Activated CD4-positive, alpha-beta T cell treated with anti-CD3 and anti-CD28 coated beads for 36 hours (primary cell): ENCODE data around the gene B3GALT5. TPM values are rescaled to one million over a fixed set of nuclear protein-coding genes. Genes with fewer than 3 reads are reported as not detected.

Experiments
- ATAC-seq: fragments of 200-7000 bp; cut with Tn5 transposase; one replicate; pipeline ENCODE4 v1.10.0; 2021; ENCODE audit warnings: mild to moderate bottlenecking, moderate library complexity
- CTCF ChIA-PET: fragments of 350-600 bp; sonication (Branson Sonifier 250); formaldehyde crosslinking; loops from one replicate; lab custom pipeline; 2021; ENCODE audit warnings: antibody characterized with exemption; lab: Charles Lee
- POLR2A ChIA-PET: fragments of 350-600 bp; sonication (Branson Sonifier 250); formaldehyde crosslinking; loops from one replicate; lab custom pipeline; 2021; ENCODE audit warnings: antibody characterized with exemption, inconsistent platforms; lab: Charles Lee
- DNase-seq: peaks from one replicate; pipeline ENCODE4 v3.0.0-alpha.2; 2020
- H3K27ac Mint-ChIP-seq: one replicate; pipeline ENCODE4 v1.8.0; 2021; ENCODE audit warnings: mixed read lengths
- H3K27me3 Mint-ChIP-seq: one replicate; pipeline ENCODE4 v1.8.0; 2021; ENCODE audit warnings: mixed read lengths
- H3K36me3 Mint-ChIP-seq: one replicate; pipeline ENCODE4 v1.8.0; 2021; ENCODE audit warnings: low read depth, mixed read lengths
- H3K4me1 Mint-ChIP-seq: one replicate; pipeline ENCODE4 v1.8.0; 2021; ENCODE audit warnings: mixed read lengths
- H3K4me3 Mint-ChIP-seq: one replicate; pipeline ENCODE4 v1.8.0; 2021; ENCODE audit warnings: mild to moderate bottlenecking, moderate library complexity, mixed read lengths
- H3K9me3 Mint-ChIP-seq: one replicate; pipeline ENCODE4 v1.8.0; 2021; ENCODE audit warnings: low read depth, mixed read lengths
- intact Hi-C, 2 experiments: fragments of 100-400 bp; cut with DNase I in 1 of 2; cut with micrococcal nuclease in 1 of 2; formaldehyde crosslinking; loops; one replicate each; pipeline versions ENCODE4 v1.14.2 to v1.15.1; 2022 to 2024; cut with DNase I, micrococcal nuclease
- total RNA-seq, 2 experiments: library from RNA; stranded (reverse); gene quantifications; one replicate each; pipeline ENCODE4 v1.2.3, GENCODE V29; 2021

Gene B3GALT5
- total RNA-seq, 2 experiments from 2014 or later, result not detected

DNA sequence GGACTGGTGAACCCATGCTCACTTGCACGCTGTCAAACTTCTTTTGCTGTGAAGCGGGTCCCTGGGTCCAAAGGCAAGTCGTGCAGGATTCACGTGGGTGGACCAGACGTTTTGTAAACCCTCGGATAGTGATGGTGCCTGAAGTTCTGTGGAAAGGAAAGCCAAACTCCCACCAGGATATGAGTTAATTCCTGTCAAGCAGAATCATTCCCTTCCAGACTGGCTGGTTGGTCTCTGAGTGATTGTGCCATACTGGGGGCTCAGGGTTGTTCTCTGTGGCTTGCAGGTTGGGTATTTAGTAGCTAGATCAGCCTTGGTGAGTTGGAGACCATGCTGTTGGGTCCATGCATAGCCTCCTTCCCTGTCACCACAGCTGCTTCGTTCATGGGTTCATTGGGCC lies 99.5 kb downstream of the B3GALT5 start:
- Mint-ChIP-seq H3K27me3 (peaks cover 9% of the 10 kb centered on the region), H3K9me3 (no peaks in the 10 kb centered on the region), H3K4me1 (no peaks in the 10 kb centered on the region), H3K27ac (no peak overlapping the region), H3K36me3 (no peaks in the 10 kb centered on the region), H3K4me3 (no peak overlapping the region)
- ATAC-seq, result no peak
- no peak for DNase-seq
- CTCF ChIA-PET, result interaction anchor here (0.7 to 0.8 kb wide), 2 partner anchors 10 to 194 kb away, joined by 3 to 5 read pairs; no protein-coding TSS in a partner anchor
- POLR2A ChIA-PET, result no interaction called here
- intact Hi-C loops, result no loop called here

DNA sequence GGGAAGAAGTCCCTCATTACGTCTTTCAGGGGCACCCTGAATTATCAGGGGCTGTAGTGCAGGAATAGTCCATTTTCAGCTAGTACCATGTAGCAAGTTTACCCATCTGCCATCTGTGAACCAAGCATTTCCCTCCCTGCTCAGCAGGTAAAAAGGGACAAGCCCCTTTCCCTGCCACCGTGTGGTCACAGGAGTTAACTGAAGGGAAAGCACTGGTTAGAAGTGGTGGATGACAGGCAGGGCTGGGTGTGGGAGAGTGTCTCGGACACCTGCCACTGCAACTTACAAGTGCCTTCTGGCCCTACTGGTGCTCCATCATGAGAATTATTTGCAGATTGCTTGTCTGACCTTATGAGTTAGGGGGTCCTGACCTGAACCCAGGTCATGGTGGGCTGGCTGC lies 100.2 kb downstream of the B3GALT5 start:
- Mint-ChIP-seq H3K27ac (no peak overlapping the region), H3K9me3 (no peaks in the 10 kb centered on the region), H3K4me1 (no peaks in the 10 kb centered on the region), H3K36me3 (no peaks in the 10 kb centered on the region), H3K4me3 (no peak overlapping the region), H3K27me3 (peaks cover 6% of the 10 kb centered on the region)
- ChIA-PET POLR2A (no interaction called here), CTCF (no interaction called here)
- ATAC-seq (no peak), DNase-seq (no peak)
- intact Hi-C loops, result no loop called here

DNA sequence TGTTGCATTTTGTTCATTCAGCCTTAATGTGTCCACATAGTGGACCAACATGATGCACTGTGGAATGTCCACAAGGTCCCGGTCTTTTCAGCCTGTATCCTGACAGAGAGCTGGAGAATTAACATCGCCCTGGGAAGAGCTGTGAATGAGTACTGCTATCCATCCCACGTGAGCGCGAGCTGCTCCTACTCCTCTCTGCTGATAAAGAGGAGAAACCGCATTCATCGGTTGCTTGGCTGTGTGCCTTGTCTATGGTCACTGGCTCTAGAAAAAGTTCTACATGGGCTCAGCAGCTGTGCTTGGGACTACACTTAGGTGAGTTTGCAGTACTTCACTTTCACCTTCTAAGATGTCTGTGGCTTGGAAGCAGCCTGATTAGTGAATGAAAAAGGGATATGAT lies 101.2 kb downstream of the B3GALT5 start:
- Mint-ChIP-seq H3K4me1 (no peaks in the 10 kb centered on the region), H3K27ac (no peak overlapping the region), H3K9me3 (no peaks in the 10 kb centered on the region), H3K27me3 (peaks cover 6% of the 10 kb centered on the region), H3K4me3 (no peak overlapping the region), H3K36me3 (no peaks in the 10 kb centered on the region)
- intact Hi-C loops, result no loop called here
- no peak for ATAC-seq
- DNase-seq, result no peak
- CTCF ChIA-PET, result interaction anchor here (5.5 kb wide), 1 partner anchor 196 kb away, joined by 33 read pairs; no protein-coding TSS in a partner anchor
- POLR2A ChIA-PET, result no interaction called here

DNA sequence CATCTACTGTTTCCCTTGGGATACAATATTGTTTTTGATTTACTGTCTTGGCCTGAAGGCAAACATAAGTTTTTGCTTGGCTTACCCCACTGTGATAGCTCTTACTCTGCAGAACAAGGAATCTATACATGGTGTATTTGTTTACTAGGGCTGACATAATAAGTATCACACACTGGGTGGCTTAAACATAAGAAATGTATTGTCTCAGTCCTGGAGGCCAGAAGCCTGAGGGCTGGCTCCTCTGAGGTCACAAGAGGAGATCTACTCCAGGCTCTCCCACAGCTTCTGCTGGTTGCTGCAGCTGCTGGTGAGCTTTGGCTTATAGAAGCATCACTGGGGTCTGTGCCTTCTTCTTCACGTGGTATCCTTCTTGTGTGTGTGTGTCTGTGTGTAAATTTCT lies 101.6 kb downstream of the B3GALT5 start:
- H3K36me3 Mint-ChIP-seq, result no peaks in the 10 kb centered on the region
- no peak overlapping the region for H3K27ac Mint-ChIP-seq
- no peaks in the 10 kb centered on the region for H3K9me3 Mint-ChIP-seq
- intact Hi-C loops, result no loop called here
- no peak for ATAC-seq
- no peaks in the 10 kb centered on the region for H3K4me1 Mint-ChIP-seq
- no peak overlapping the region for H3K4me3 Mint-ChIP-seq
- no peak for DNase-seq
- POLR2A ChIA-PET, result no interaction called here
- peaks cover 7% of the 10 kb centered on the region for H3K27me3 Mint-ChIP-seq
- CTCF ChIA-PET, result interaction anchor here (1.1 to 5.5 kb wide), 2 partner anchors 8 to 196 kb away, joined by 3 to 33 read pairs; no protein-coding TSS in a partner anchor

DNA sequence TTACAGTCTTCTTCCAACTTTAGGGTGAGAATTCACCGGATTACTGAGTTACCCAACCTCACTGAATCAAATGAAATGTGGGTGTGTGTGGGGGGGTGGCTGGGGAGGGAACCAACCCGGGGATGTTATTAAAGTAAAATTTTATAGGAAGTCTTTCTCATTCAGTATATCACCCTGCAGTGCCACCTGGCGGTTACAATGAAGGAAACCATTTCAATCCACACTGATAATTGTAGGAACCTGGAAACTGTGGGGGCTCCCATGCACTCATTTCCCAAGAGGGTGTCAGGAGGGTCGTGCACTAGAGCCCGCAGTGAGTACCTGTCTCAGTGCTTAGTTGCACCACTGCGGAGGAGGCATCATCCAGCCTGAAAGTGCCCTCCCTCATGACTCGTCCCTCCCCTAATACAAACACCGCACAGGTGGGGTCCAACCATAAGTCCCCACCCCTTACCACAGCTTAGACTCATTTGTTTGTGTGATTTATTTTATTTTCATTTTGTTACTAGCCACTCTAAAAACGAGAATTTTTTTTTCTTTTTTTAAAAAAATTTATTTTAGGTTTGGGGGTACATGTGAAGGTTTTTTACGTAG lies 103.2 kb downstream of the B3GALT5 start:
- ChIA-PET CTCF (interaction anchor here (0.6 to 5.5 kb wide), 6 partner anchors 21 to 198 kb away, joined by 3 to 33 read pairs (median 3); no protein-coding TSS in a partner anchor), POLR2A (no interaction called here)
- H3K27ac Mint-ChIP-seq, result no peak overlapping the region

DNA sequence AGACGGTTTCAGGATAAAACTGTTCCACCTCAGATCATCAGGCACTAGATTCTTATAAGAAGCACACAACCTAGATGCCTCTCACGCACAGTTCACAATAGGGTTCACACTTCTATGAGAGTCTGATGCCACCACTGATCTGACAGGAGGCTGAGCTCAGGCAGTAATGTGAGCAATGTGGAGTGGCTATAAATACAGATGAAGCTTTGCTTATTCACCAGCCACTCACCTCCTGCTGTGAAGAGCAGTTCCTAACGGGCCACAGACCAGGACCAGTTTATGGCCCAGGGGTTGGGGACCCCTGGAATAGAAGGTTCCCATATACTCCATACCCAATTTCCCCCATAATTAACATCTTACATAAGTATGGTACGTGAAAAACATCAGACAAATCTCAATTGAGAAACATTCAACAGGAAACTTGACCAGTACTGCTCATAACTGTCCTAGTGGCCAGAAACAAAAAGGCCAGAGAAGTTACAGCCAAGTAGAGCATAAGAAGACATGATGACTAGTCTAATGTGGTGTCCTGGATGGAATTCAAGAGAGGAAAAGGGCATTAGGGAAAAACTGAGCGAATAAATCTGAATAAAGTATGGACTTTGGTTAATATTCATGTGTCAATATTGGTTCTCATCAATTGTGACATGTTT lies 107.5 kb downstream of the B3GALT5 start:
- Mint-ChIP-seq H3K9me3 (peaks cover 2% of the 10 kb centered on the region), H3K36me3 (no peaks in the 10 kb centered on the region), H3K27me3 (peaks cover 13% of the 10 kb centered on the region), H3K27ac (no peak overlapping the region), H3K4me3 (no peak overlapping the region), H3K4me1 (no peaks in the 10 kb centered on the region)
- DNase-seq (no peak), ATAC-seq (no peak)
- ChIA-PET CTCF (interaction anchor here (0.7 kb wide), 1 partner anchor 11 kb away, joined by 3 read pairs; no protein-coding TSS in a partner anchor), POLR2A (no interaction called here)
- intact Hi-C loops, result no loop called here

More for the DNA sequence above, 103.2 kb downstream of the B3GALT5 start:
- no peaks in the 10 kb centered on the region for H3K4me1 Mint-ChIP-seq
- no peaks in the 10 kb centered on the region for H3K36me3 Mint-ChIP-seq
- DNase-seq (peak; percentile 66), ATAC-seq (no peak)
- intact Hi-C loops, result loop anchor here (1.0 kb wide), 1 partner anchor 198 kb away; no protein-coding TSS in a partner anchor
- no peak overlapping the region for H3K4me3 Mint-ChIP-seq
- peaks cover 11% of the 10 kb centered on the region for H3K27me3 Mint-ChIP-seq
- H3K9me3 Mint-ChIP-seq, result no peaks in the 10 kb centered on the region

DNA sequence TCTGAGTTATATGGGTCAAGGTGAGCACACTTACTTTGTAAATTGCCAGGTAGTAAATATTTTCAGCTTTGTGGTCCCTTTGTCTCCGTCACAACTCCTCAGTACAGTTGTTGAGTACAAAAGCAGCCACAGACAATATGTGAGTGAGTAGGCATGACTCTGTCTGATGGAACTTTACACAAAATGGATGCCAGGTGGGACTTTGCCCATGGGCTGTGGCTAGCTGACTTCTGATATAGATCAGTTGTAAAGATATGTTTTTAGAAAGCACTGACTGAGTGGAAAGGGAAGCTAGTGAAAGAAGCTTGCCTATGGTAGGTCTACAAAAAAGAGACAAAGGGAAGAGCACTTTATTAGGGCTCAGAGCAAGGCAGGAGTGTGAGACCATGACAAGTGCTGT lies 109.1 kb downstream of the B3GALT5 start:
- intact Hi-C loops, result no loop called here
- DNase-seq (no peak), ATAC-seq (no peak)
- CTCF ChIA-PET, result no interaction called here
- no peak overlapping the region for H3K27ac Mint-ChIP-seq
- no peak overlapping the region for H3K4me3 Mint-ChIP-seq
- no peaks in the 10 kb centered on the region for H3K36me3 Mint-ChIP-seq
- POLR2A ChIA-PET, result no interaction called here
- peaks cover 11% of the 10 kb centered on the region for H3K27me3 Mint-ChIP-seq
- H3K9me3 Mint-ChIP-seq, result peaks cover 2% of the 10 kb centered on the region
- no peaks in the 10 kb centered on the region for H3K4me1 Mint-ChIP-seq

Other genes with a start within 250 kb of the B3GALT5 start
- gene LCA5L, start 167.2 kb upstream of the B3GALT5 start, total RNA-seq, result under 1 TPM; 0.25 to 0.32 TPM
- 1 to 10 TPM; 2.7 to 3.9 TPM for gene SH3BGR, start 161.0 kb upstream of the B3GALT5 start, total RNA-seq
- not detected for gene IGSF5, start 132.2 kb downstream of the B3GALT5 start, total RNA-seq